ENCODE measurements around the gene TRIP6.

Gene TRIP6

GRCh38 chr7:100882785-100883526 lies 15.8 kb downstream of the TRIP6 start:
- H4K20me1 ChIP-seq (ENCODE audit: insufficient read depth, low read length) = peaks cover 38% of the 10 kb centered on the region
- H3K4me2 ChIP-seq (ENCODE audit: low read length) = no peak overlapping the region
- H3K27ac ChIP-seq (ENCODE audit: low read length) = no peak overlapping the region
- H3K4me3 ChIP-seq (ENCODE audit: low read length) = no peak overlapping the region
- no peaks in the 10 kb centered on the region for H3K27me3 ChIP-seq (ENCODE audit: low read depth, low read length)
- no peaks in the 10 kb centered on the region for H3K9me3 ChIP-seq (ENCODE audit: insufficient read depth, low read length)
- peaks cover 87% of the 10 kb centered on the region for H3K36me3 ChIP-seq (replicated peaks; ENCODE audit: low read depth, low read length)
- H3K9ac ChIP-seq (ENCODE audit: low read length) = no peak overlapping the region
- no peak overlapping the region for H2AFZ ChIP-seq (ENCODE audit: low read depth, low read length)
- H3K4me1 ChIP-seq (ENCODE audit: low read length) = peaks cover 14% of the 10 kb centered on the region
- TF ChIP-seq CTCF (IDR thresholded peaks at IDR 0.05; ENCODE audit: low read depth, low read length) = no peak
- H3K79me2 ChIP-seq (ENCODE audit: low read length) = peaks cover 57% of the 10 kb centered on the region

GRCh38 chr7:100884736-100885439 lies 17.7 kb downstream of the TRIP6 start:
- Histone ChIP-seq H3K4me2 (ENCODE audit: low read length) (no peak overlapping the region), H3K9me3 (ENCODE audit: insufficient read depth, low read length) (no peaks in the 10 kb centered on the region), H2AFZ (ENCODE audit: low read depth, low read length) (no peak overlapping the region), H3K36me3 (replicated peaks; ENCODE audit: low read depth, low read length) (peaks cover 82% of the 10 kb centered on the region), H4K20me1 (ENCODE audit: insufficient read depth, low read length) (peaks cover 23% of the 10 kb centered on the region), H3K79me2 (ENCODE audit: low read length) (peaks cover 52% of the 10 kb centered on the region), H3K9ac (ENCODE audit: low read length) (no peak overlapping the region), H3K4me3 (ENCODE audit: low read length) (no peak overlapping the region), H3K27me3 (ENCODE audit: low read depth, low read length) (no peaks in the 10 kb centered on the region), H3K4me1 (ENCODE audit: low read length) (peaks cover 23% of the 10 kb centered on the region), H3K27ac (ENCODE audit: low read length) (no peak overlapping the region)
- no peak for TF ChIP-seq EZH2phosphoT487 (IDR thresholded peaks at IDR 0.05; ENCODE audit: low read depth)
- TF ChIP-seq CTCF (IDR thresholded peaks at IDR 0.05; ENCODE audit: low read depth, low read length) = no peak

GRCh38 chr7:100885440-100886141 lies 18.4 kb downstream of the TRIP6 start:
- TF ChIP-seq EZH2phosphoT487 (IDR thresholded peaks at IDR 0.05; ENCODE audit: low read depth) (no peak), CTCF (IDR thresholded peaks at IDR 0.05; ENCODE audit: low read depth, low read length) (no peak)
- Histone ChIP-seq H3K4me3 (ENCODE audit: low read length) (no peak overlapping the region), H3K36me3 (replicated peaks; ENCODE audit: low read depth, low read length) (peaks cover 78% of the 10 kb centered on the region), H3K4me1 (ENCODE audit: low read length) (peaks cover 24% of the 10 kb centered on the region), H3K9me3 (ENCODE audit: insufficient read depth, low read length) (no peaks in the 10 kb centered on the region), H2AFZ (ENCODE audit: low read depth, low read length) (no peak overlapping the region), H3K79me2 (ENCODE audit: low read length) (peaks cover 45% of the 10 kb centered on the region), H4K20me1 (ENCODE audit: insufficient read depth, low read length) (peaks cover 18% of the 10 kb centered on the region), H3K9ac (ENCODE audit: low read length) (no peak overlapping the region), H3K27me3 (ENCODE audit: low read depth, low read length) (no peaks in the 10 kb centered on the region), H3K4me2 (ENCODE audit: low read length) (no peak overlapping the region), H3K27ac (ENCODE audit: low read length) (no peak overlapping the region)

Data from OCI-LY3 (cell line).